NCI-H2081 (cell line): Measurements from ENCODE around the gene PCDHB10.
"Not testable (repeated sequence)": the region's sequence is repeated elsewhere in the genome, so short reads cannot be mapped to it uniquely, and the experiment has no call there.

Experiments
- DNase-seq, 2 experiments: peaks; one replicate each; lab custom pipeline; 2025; lab: John Stamatoyannopoulos, UW

The PCDHB10 gene

DNA sequence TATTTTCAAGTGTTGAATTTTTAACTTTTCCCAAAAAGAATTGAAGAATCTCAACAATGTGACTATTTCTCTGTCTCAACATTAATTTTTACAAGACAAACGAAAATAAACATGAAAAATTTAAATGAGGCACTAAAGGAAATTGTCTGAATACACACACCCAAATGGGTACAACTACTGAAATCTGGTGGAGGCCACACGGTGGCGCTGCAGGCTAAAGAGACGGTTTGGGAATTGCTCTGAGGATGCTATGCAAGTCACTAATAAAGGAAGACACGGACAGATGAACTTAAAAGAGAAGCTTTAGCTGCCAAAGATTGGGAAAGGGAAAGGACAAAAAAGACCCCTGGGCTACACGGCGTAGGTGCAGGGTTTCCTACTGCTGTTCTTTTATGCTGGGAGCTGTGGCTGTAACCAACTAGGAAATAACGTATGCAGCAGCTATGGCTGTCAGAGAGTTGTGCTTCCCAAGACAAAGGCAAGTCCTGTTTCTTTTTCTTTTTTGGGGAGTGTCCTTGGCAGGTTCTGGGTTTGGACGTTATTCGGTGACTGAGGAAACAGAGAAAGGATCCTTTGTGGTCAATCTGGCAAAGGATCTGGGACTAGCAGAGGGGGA is at the start of gene PCDHB10:
PCDHB10 (plus strand) TSS at position 244 of the 616 bp plus-strand sequence; CDS start at position 444, 200 bp downstream.
- DNase-seq: peak in 1 of 2 experiments; percentile 11

GRCh38 chr5:141149812-141150211 is 42.3 kb upstream of the PCDHB10 start, which contains the start of gene PCDHB6:
Gene PCDHB6 (plus strand): TSS chr5:141150057. CDS start chr5:141150258, 201 bp downstream.
- no peak for DNase-seq

DNA sequence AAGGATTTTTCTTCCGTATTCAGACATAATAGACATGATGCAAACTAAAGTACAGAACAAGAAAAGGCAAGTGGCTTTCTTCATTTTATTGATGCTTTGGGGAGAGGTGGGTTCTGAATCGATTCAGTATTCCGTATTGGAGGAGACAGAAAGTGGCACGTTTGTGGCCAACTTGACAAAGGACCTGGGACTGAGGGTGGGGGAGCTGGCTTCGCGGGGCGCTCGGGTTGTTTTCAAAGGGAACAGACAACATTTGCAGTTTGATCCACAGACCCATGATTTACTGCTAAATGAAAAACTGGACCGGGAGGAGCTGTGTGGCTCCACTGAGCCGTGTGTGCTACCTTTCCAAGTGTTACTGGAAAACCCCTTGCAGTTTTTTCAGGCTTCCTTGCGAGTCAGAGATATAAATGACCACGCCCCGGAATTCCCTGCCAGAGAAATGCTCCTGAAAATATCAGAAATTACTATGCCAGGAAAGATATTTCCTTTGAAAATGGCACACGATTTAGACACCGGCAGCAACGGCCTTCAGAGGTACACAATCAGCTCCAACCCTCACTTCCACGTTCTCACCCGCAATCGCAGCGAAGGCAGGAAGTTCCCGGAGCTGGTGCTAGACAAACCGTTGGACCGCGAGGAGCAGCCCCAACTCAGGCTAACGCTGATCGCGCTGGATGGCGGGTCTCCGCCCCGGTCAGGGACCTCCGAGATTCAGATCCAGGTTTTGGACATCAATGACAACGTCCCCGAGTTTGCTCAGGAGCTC is 41.7 kb upstream of the PCDHB10 start:
- DNase-seq: no peak

GRCh38 chr5:141150993-141151325 is 41.2 kb upstream of the PCDHB10 start:
- no peak for DNase-seq

DNA sequence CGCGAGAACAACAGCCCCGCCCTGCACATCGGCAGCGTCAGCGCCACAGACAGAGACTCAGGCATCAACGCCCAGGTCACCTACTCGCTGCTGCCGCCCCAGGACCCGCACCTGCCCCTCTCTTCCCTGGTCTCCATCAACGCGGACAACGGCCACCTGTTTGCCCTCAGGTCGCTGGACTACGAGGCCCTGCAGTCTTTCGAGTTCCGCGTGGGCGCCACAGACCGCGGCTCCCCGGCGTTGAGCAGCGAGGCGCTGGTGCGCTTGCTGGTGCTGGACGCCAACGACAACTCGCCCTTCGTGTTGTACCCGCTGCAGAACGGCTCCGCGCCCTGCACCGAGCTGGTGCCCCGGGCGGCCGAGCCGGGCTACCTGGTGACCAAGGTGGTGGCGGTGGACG is 40.5 kb upstream of the PCDHB10 start:
- DNase-seq: not testable (repeated sequence)

- DNase-seq: not testable (repeated sequence)
Measured at GRCh38 chr5:141152096-141152495, 40.1 kb upstream of the PCDHB10 start.

DNA sequence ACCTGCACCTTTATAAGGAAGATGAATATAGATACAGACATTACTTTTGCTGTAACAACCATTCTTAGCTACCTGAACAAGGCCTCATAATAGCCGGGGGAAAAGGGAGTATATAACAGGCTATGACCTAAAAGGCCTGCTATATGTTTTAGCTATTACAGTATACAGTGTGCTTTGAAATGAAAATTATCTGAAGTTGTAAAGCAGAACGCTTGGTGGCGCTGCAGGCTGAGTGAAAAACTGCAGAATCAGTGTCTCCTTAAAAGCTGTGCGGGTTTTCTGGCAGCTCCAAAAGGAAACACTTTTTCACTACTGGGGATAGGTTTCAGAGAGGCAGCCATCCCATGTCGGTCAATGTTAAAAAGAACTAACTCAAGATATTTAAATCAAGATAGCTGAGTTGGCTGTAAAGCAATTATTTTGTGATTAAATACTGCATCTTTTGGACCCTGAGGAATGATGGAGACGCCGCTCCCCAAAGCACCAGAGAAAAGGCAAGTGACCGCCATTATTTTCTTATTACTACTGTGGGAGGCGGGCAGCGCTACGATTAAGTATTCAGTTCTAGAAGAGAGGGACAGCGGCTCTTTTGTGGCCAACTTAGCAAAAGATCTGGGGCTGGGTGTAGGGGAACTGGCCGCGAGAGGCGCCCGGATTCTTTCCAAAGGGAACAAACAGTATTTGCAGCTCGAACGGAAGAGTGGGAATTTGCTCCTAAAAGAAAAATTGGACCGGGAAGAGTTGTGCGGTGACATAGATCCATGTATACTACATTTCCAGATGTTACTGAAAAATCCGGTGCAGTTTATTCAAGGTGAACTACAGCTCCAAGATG is 36.4 kb upstream of the PCDHB10 start:
- peak in 1 of 2 experiments; percentile 12 for DNase-seq

DNA sequence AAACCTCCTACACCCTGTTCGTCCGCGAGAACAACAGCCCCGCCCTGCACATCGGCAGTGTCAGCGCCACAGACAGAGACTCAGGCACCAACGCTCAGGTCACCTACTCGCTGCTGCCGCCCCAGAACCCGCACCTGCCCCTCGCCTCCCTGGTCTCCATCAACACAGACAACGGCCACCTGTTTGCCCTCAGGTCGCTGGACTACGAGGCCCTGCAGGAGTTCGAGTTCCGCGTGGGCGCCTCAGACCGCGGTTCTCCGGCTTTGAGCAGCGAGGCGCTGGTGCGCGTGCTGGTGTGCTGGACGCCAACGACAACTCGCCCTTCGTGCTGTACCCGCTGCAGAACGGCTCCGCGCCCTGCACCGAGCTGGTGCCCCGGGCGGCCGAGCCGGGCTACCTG is 34.8 kb upstream of the PCDHB10 start:
- DNase-seq: not testable (repeated sequence)

- DNase-seq: not testable (repeated sequence)
Measured at GRCh38 chr5:141157901-141158300, 34.3 kb upstream of the PCDHB10 start.

DNA sequence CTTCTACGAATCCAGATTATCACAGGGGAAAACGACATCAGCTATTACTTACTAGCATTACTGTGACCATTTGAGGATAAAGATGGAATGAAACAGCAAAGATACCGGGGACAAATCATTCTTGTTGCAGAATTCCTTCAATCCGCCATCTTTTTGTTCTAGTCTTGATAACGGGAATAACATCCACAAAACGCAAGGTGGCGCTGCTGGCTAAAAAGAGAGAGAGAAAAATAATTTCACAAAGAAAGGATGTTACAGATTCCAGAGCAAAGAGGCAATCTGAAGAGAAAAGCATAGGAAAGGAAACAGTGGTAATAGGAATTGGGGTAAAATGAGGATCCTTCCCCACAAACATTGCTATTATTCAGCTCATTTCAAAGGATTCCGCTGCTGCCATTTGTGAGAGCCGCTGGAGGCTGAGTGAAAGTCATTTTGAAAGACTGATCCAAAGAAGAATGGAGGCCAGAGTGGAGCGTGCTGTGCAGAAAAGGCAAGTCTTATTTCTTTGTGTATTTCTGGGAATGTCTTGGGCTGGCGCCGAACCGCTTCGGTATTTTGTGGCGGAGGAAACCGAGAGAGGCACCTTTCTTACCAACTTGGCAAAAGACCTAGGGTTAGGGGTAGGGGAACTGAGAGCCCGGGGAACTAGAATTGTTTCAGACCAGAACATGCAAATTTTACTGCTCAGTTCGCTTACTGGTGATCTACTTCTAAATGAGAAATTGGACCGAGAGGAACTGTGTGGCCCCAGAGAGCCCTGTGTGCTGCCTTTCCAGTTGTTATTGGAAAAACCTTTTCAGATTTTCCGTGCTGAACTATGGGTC is 19.6 kb upstream of the PCDHB10 start, which contains the start of gene PCDHB7:
PCDHB7 (plus strand) TSS at position 264 of the 824 bp plus-strand sequence; CDS start at position 456, 192 bp downstream.
- peak; percentile 19 to 34 for DNase-seq

DNA sequence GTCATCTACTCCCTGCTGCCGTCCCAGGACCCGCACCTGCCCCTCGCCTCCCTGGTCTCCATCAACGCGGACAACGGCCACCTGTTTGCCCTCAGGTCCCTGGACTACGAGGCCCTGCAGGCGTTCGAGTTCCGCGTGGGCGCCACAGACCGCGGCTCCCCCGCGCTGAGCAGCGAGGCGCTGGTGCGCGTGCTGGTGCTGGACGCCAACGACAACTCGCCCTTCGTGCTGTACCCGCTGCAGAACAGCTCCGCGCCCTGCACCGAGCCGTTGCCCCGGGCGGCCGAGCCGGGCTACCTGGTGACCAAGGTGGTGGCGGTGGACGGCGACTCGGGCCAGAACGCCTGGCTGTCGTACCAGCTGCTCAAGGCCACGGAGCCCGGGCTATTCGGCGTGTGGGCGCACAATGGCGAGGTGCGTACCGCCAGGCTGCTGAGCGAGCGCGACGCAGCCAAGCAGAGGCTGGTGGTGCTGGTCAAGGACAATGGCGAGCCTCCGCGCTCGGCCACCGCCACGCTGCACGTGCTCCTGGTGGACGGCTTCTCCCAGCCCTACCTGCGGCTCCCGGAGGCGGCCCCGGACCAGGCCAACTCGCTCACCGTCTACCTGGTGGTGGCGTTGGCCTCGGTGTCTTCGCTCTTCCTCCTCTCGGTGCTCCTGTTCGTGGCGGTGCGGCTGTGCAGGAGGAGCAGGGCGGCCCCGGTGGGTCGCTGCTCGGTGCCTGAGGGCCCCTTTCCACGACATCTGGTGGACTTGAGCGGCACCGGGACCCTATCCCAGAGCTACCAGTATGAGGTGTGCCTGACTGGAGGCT is 17.7 kb upstream of the PCDHB10 start:
- not testable (repeated sequence) for DNase-seq

GRCh38 chr5:141175933-141176332 is 16.2 kb upstream of the PCDHB10 start:
- no peak for DNase-seq

- DNase-seq: not testable (repeated sequence)
Measured at GRCh38 chr5:141177577-141178191, 14.5 kb upstream of the PCDHB10 start, which contains the start of gene PCDHB8. Gene PCDHB8 (plus strand): TSS chr5:141177790. CDS start chr5:141178035, 245 bp downstream.

DNA sequence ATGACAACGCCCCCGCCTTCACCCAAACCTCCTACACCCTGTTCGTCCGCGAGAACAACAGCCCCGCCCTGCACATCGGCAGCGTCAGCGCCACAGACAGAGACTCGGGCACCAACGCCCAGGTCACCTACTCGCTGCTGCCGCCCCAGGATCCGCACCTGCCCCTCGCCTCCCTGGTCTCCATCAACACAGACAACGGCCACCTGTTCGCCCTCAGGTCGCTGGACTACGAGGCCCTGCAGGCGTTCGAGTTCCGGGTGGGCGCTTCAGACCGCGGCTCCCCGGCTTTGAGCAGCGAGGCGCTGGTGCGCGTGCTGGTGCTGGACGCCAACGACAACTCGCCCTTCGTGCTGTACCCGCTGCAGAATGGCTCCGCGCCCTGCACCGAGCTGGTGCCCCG is 12.8 kb upstream of the PCDHB10 start:
- DNase-seq: not testable (repeated sequence)

DNA sequence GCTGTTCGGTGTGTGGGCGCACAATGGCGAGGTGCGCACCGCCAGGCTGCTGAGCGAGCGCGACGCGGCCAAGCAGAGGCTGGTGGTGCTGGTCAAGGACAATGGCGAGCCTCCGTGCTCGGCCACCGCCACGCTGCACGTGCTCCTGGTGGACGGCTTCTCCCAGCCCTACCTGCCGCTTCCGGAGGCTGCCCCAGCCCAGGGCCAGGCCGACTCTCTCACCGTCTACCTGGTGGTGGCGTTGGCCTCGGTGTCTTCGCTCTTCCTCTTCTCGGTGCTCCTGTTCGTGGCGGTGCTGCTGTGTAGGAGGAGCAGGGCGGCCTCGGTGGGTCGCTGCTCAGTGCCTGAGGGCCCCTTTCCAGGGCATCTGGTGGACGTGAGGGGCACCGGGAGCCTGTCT is 12.3 kb upstream of the PCDHB10 start:
- not testable (repeated sequence) for DNase-seq

GRCh38 chr5:141180313-141180712 is 11.8 kb upstream of the PCDHB10 start:
- DNase-seq: no peak

- DNase-seq: peak; percentile 51 to 67
Measured at GRCh38 chr5:141182248-141182647, 9.9 kb upstream of the PCDHB10 start, which contains the start of gene PCDHB16. Gene PCDHB16 (plus strand): TSS chr5:141182387. CDS start chr5:141182560, 173 bp downstream.

DNA sequence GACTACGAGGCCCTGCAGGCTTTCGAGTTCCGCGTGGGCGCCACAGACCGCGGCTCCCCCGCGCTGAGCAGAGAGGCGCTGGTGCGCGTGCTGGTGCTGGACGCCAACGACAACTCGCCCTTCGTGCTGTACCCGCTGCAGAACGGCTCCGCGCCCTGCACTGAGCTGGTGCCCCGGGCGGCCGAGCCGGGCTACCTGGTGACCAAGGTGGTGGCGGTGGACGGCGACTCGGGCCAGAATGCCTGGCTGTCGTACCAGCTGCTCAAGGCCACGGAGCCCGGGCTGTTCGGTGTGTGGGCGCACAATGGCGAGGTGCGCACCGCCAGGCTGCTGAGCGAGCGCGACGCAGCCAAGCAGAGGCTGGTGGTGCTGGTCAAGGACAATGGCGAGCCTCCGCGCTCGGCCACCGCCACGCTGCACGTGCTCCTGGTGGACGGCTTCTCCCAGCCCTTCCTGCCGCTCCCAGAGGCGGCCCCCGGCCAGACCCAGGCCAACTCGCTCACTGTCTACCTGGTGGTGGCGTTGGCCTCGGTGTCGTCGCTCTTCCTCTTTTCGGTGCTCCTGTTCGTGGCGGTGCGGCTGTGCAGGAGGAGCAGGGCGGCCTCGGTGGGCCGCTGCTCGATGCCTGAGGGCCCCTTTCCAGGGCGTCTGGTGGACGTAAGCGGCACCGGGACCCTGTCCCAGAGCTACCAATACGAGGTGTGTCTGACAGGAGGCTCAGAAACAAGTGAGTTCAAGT is 7.9 kb upstream of the PCDHB10 start:
- DNase-seq: not testable (repeated sequence)

- peak; percentile 10 to 44 for DNase-seq
Measured at GRCh38 chr5:141186897-141187512, 5.1 kb upstream of the PCDHB10 start, which contains the start of gene PCDHB9. Gene PCDHB9 (plus strand): TSS chr5:141187161. CDS start chr5:141187319, 158 bp downstream.
